Neural progenitor cell (in vitro differentiated cells): Measurements from ENCODE around the gene MATK. TPM values are rescaled to one million over a fixed set of nuclear protein-coding genes. Genes with fewer than 3 reads are reported as not detected.
"Not testable (repeated sequence)": the region's sequence is repeated elsewhere in the genome, so short reads cannot be mapped to it uniquely, and the experiment has no call there.

ENCODE experiments used
- DNase-seq: peaks from one replicate; pipeline ENCODE4 v3.0.0-alpha.2; 2016; ENCODE audit warnings: low spot score
- H2AFZ ChIP-seq: fragments of 200-600 bp; sonication (generic); replicated peaks from 2 replicates; pipeline ENCODE4 v1.6.1; 2016; ENCODE audit warnings: antibody characterized with exemption
- H3F3A ChIP-seq: fragments of 200-600 bp; sonication (generic); 2 replicates; pipeline ENCODE4 v1.6.1; 2016; ENCODE audit warnings: antibody characterized with exemption, low read depth
- H3K27ac ChIP-seq: fragments of 200-600 bp; sonication (generic); 2 replicates; pipeline ENCODE4 v1.5.1; 2016; ENCODE audit warnings: mild to moderate bottlenecking
- H3K27me3 ChIP-seq: fragments of 200-600 bp; sonication (generic); 2 replicates; pipeline ENCODE4 v1.6.1; 2016; ENCODE audit warnings: mild to moderate bottlenecking, moderate library complexity
- H3K36me3 ChIP-seq: fragments of 200-600 bp; sonication (generic); 2 replicates; pipeline ENCODE4 v1.5.1; 2016
- H3K4me1 ChIP-seq: fragments of 200-600 bp; sonication (generic); 2 replicates; pipeline ENCODE4 v1.6.1; 2016; ENCODE audit warnings: mixed run types
- H3K4me2 ChIP-seq: fragments of 200-600 bp; sonication (generic); 2 replicates; pipeline ENCODE4 v1.6.1; 2016
- H3K4me3 ChIP-seq: fragments of 200-600 bp; sonication (generic); 2 replicates; pipeline ENCODE4 v1.5.1; 2016
- H3K79me2 ChIP-seq: fragments of 200-600 bp; sonication (generic); 2 replicates; pipeline ENCODE4 v1.6.1; 2016; ENCODE audit warnings: low read depth
- H3K9ac ChIP-seq: fragments of 200-600 bp; sonication (generic); 2 replicates; pipeline ENCODE4 v1.6.1; 2016
- H3K9me3 ChIP-seq: fragments of 200-600 bp; sonication (generic); 2 replicates; pipeline ENCODE4 v1.5.1; 2016; ENCODE audit warnings: low read depth
- H4K20me1 ChIP-seq: fragments of 200-600 bp; sonication (generic); 2 replicates; pipeline ENCODE4 v1.6.1; 2016; ENCODE audit warnings: low read depth
- H3K27ac Mint-ChIP-seq: 3 replicates; pipeline ENCODE4 v1.8.0; 2021; ENCODE audit warnings: mixed read lengths
- H3K27me3 Mint-ChIP-seq: 2 replicates; pipeline ENCODE4 v1.8.0; 2022; ENCODE audit warnings: low read depth, mild to moderate bottlenecking, inconsistent platforms, moderate library complexity, mixed read lengths; ENCODE audit not compliant: insufficient read depth
- H3K36me3 Mint-ChIP-seq: 3 replicates; pipeline ENCODE4 v1.8.0; 2021; ENCODE audit warnings: mixed read lengths
- H3K4me1 Mint-ChIP-seq: 3 replicates; pipeline ENCODE4 v1.8.0; 2021; ENCODE audit warnings: mixed read lengths
- H3K4me3 Mint-ChIP-seq: 3 replicates; pipeline ENCODE4 v1.8.0; 2021; ENCODE audit warnings: mild to moderate bottlenecking, moderate library complexity, mixed read lengths
- H3K9me3 Mint-ChIP-seq: 3 replicates; pipeline ENCODE4 v1.8.0; 2020; ENCODE audit warnings: mixed read lengths
- CTCF ChIP-seq: fragments of 200-600 bp; sonication (generic); IDR thresholded peaks from 2 replicates; pipeline ENCODE4 v1.5.1; 2017; ENCODE audit warnings: antibody characterized with exemption, mild to moderate bottlenecking
- EZH2 ChIP-seq: fragments of 200-600 bp; sonication (generic); IDR thresholded peaks from 2 replicates; pipeline ENCODE4 v1.6.1; 2017; ENCODE audit warnings: antibody characterized with exemption, mild to moderate bottlenecking, moderate library complexity
- EZH2phosphoT487 ChIP-seq: fragments of 200-600 bp; sonication (generic); IDR thresholded peaks from 2 replicates; pipeline ENCODE4 v1.6.1; 2017; ENCODE audit warnings: antibody characterized with exemption
- total RNA-seq: library from RNA; depleted of rRNA; stranded (reverse); fragments of >200 nt; gene quantifications from 2 replicates; pipeline ENCODE4 v1.2.3, GENCODE V29; 2015; ENCODE audit warnings: low replicate concordance

The MATK gene
- total RNA-seq, 1 donor from 2014 or later = 2.4 TPM

- H3K9me3 Mint-ChIP-seq = no peaks in the 10 kb centered on the region
- no peak overlapping the region for H3K27ac Mint-ChIP-seq
- no peaks in the 10 kb centered on the region for H3K36me3 Mint-ChIP-seq
- no peaks in the 10 kb centered on the region for H3K79me2 ChIP-seq
- no peak overlapping the region for H2AFZ ChIP-seq
- H3K4me3 ChIP-seq = no peak overlapping the region
- H3K27me3 Mint-ChIP-seq = peaks cover 5% of the 10 kb centered on the region
- no peak for DNase-seq
- no peak overlapping the region for H3K27ac ChIP-seq
- TF ChIP-seq CTCF (no peak), EZH2phosphoT487 (no peak), EZH2 (no peak)
- no peaks in the 10 kb centered on the region for H3K36me3 ChIP-seq
- no peaks in the 10 kb centered on the region for H3K9me3 ChIP-seq
- no peak overlapping the region for H3K4me2 ChIP-seq
- H3K27me3 ChIP-seq = peaks cover 10% of the 10 kb centered on the region
- H3K4me3 Mint-ChIP-seq = no peak overlapping the region
- no peak overlapping the region for H3K9ac ChIP-seq
- peaks cover 6% of the 10 kb centered on the region for H4K20me1 ChIP-seq
- H3K4me1 Mint-ChIP-seq = peaks cover 8% of the 10 kb centered on the region
- no peaks in the 10 kb centered on the region for H3F3A ChIP-seq
- no peaks in the 10 kb centered on the region for H3K4me1 ChIP-seq
These were observed 32.3 kb upstream of the MATK start for GRCh38 chr19:3818466-3818865.

- peaks cover 5% of the 10 kb centered on the region for H3K27me3 Mint-ChIP-seq
- peaks cover 6% of the 10 kb centered on the region for H4K20me1 ChIP-seq
- H3K4me3 ChIP-seq = no peak overlapping the region
- no peaks in the 10 kb centered on the region for H3K4me1 ChIP-seq
- H3K4me1 Mint-ChIP-seq = peaks cover 8% of the 10 kb centered on the region
- no peak overlapping the region for H3K4me2 ChIP-seq
- H3K27ac ChIP-seq = no peak overlapping the region
- no peaks in the 10 kb centered on the region for H3F3A ChIP-seq
- H3K27ac Mint-ChIP-seq = peak overlapping the region; percentile 90
- no peaks in the 10 kb centered on the region for H3K9me3 ChIP-seq
- no peak overlapping the region for H3K4me3 Mint-ChIP-seq
- H3K79me2 ChIP-seq = no peaks in the 10 kb centered on the region
- no peak overlapping the region for H2AFZ ChIP-seq
- no peaks in the 10 kb centered on the region for H3K36me3 Mint-ChIP-seq
- H3K9ac ChIP-seq = no peak overlapping the region
- H3K36me3 ChIP-seq = no peaks in the 10 kb centered on the region
- H3K9me3 Mint-ChIP-seq = no peaks in the 10 kb centered on the region
- peak; percentile 32 for DNase-seq
- TF ChIP-seq EZH2 = no peak
- TF ChIP-seq CTCF = no peak
- TF ChIP-seq EZH2phosphoT487 = no peak
- H3K27me3 ChIP-seq = peaks cover 9% of the 10 kb centered on the region
These were observed 31.6 kb upstream of the MATK start for GRCh38 chr19:3817761-3818160.

GRCh38 chr19:3816566-3817218, 30.5 kb upstream of the MATK start:
- no peak for TF ChIP-seq EZH2phosphoT487
- H3K9ac ChIP-seq = no peak overlapping the region
- no peak overlapping the region for H3K4me2 ChIP-seq
- H3K4me1 ChIP-seq = no peaks in the 10 kb centered on the region
- Mint-ChIP-seq H3K27me3 (no peaks in the 10 kb centered on the region), H3K4me3 (no peak overlapping the region), H3K9me3 (no peaks in the 10 kb centered on the region), H3K36me3 (no peaks in the 10 kb centered on the region), H3K4me1 (peaks cover 8% of the 10 kb centered on the region), H3K27ac (no peak overlapping the region)
- no peaks in the 10 kb centered on the region for H3K79me2 ChIP-seq
- no peak overlapping the region for H3K27ac ChIP-seq
- no peak for DNase-seq
- no peaks in the 10 kb centered on the region for H3K36me3 ChIP-seq
- no peaks in the 10 kb centered on the region for H3K9me3 ChIP-seq
- no peaks in the 10 kb centered on the region for H3K27me3 ChIP-seq
- H4K20me1 ChIP-seq = peaks cover 4% of the 10 kb centered on the region
- no peaks in the 10 kb centered on the region for H3F3A ChIP-seq
- no peak overlapping the region for H2AFZ ChIP-seq
- no peak overlapping the region for H3K4me3 ChIP-seq

GRCh38 chr19:3816148-3816547, 30.0 kb upstream of the MATK start:
- H3K4me3 Mint-ChIP-seq, H3F3A ChIP-seq: not testable (repeated sequence)

More at GRCh38 chr19:3816148-3816547, 30.0 kb upstream of the MATK start:
- H3K4me3 ChIP-seq, H3K27ac ChIP-seq, H3K9me3 ChIP-seq, H3K27me3 ChIP-seq, H3K36me3 Mint-ChIP-seq, H3K36me3 ChIP-seq, H2AFZ ChIP-seq, H3K4me1 Mint-ChIP-seq, DNase-seq, H3K4me1 ChIP-seq, H4K20me1 ChIP-seq, H3K4me2 ChIP-seq, H3K27me3 Mint-ChIP-seq, H3K27ac Mint-ChIP-seq, H3K9me3 Mint-ChIP-seq, H3K79me2 ChIP-seq, H3K9ac ChIP-seq: not testable (repeated sequence)
